SKM-1 (cell line): ENCODE data around the gene PPARA.

ENCODE experiments used
- DNase-seq: peaks from one replicate; lab custom pipeline; 2025; ENCODE audit not compliant: unreplicated experiment; lab: John Stamatoyannopoulos, UW

PPARA gene

DNA sequence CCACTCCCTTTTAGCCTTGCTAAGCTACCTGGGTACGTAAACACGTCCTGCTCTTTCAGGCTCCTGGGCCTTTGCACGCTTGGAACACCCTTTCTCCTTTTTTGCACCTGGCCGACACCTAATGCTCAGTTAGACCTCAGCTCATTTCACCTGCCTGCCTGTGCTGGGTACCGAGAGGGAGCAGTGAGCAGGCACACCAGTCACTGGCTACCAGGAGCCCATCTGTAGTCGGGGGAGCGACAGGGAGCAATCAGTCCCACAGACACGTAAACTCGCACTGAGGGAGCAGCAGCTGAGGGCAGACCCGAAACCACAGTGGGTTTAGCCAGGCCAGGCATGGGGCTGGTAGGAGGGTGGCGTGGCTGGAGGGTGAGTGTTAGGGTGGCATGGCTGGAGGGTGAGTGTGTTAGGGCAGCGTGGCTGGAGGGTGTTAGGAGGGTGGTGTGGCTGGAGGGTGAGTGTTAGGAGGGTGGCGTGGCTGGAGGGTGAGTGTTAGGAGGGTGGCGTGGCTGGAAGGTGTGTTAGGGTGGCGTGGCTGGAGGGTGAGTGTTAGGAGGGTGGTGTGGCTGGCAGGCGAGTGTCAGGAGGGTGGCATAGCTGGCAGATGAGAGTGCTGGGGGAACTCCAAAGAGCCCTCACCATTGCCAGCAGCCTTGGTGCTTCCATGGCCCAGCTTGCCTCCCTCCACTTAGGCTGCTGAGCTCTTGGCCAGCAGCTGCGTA is 140.0 kb downstream of the PPARA start:
- DNase-seq, result no peak

DNA sequence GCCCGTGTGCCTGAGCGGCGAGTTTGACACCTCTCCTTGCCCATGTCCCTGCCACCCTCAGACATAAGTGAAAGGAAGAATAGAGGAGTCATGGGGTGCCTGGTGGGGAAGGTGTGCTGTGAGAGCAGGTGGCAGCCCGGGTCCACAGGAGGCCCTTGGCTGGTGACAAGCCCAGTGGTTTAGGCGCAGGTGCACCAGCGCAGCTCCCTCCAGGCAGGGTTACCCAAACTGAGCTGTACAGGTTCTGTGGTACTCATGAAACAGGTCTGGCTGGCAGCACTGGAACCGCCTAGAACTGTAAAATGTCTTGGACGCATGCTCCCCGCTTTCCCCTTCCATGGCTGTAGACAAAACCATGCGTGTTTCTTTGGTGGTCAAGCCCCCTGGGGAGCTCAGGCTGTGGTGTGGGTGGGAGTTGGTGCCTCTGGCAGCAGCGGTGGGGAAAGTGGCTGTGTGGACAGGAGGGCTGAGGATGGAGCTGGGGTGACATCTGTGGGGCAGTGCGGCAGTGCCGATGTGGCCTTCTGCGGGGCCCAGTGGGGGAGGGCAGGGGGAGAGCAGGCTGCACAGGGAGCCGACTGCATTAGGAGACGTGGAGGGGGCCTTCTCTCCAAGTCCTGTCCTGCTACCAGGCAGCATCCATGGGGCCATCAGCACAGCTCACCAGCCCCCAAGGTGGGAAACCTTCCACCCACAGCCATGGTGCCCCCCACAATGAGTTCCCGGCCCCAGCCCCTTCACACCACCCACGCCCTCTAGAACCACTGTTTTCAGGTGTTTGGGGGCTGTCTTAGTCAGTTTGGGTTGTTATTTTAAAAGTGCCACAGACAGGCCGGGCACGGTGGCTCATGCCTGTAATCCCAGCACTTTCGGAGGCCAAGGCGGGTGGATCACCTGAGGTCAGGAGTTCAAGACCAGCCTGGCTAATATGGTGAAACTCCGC is 140.8 kb downstream of the PPARA start:
- DNase-seq, result no peak

DNA sequence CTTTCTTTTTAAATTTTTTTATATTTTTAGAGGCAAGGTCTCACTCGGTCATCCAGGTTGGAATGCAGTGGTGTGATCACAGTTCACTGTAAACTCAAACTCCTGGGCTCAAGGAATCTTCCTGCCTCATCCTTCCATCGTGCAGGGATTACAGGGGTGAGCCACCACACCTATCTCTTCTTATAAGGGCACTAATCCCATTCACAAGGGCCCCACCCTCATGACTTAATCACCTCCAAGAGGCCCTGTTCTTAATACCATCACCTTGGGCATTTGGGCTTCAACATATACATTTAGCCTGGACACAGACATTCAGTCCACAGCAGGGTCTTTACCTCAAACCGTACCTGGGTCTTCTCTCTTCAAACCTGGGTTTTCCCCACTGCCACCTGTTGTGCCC is 141.8 kb downstream of the PPARA start:
- no peak for DNase-seq

DNA sequence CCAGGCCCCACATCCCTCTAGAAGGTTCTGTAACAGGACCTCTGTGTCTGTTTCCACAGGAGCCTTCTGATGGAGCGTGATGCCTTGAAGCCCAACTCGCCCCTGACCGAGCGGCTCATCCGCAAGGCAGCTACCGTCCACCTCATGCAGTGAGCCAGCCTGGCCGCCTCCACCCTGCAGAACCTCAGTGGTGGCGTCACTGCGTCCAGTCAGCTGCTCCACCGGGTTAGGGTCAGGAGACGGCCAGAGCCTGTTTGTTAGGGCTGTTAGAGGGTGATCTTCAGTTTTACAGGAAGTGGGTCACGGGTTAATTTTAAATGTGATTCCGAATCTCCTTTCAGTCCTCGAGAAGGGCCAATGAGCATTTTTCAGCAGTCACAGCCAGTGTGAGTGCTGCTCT is 142.4 kb downstream of the PPARA start:
- no peak for DNase-seq
